Measurements from ENCODE around the gene RRP15.

DNA sequence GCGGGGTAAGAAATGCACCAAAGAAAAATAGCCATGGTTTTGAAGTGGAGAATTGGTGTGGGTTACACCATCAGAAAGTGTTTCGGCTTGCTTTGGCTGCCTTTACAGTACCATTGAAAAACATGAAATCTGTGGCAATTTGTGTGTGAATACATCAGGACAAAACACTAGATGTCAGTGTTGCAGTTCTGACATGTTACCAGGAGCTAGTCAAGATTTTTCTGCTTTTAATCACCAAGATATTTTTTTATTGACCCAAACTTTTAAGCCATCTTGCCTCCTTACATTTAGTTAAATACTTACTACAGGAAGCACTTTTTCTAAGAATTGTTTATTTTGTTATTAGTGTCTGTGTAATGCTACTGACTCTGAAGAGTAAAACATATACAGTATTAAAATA is 14.3 kb downstream of the RRP15 start:
- TF ChIP-seq, protein P1, sequence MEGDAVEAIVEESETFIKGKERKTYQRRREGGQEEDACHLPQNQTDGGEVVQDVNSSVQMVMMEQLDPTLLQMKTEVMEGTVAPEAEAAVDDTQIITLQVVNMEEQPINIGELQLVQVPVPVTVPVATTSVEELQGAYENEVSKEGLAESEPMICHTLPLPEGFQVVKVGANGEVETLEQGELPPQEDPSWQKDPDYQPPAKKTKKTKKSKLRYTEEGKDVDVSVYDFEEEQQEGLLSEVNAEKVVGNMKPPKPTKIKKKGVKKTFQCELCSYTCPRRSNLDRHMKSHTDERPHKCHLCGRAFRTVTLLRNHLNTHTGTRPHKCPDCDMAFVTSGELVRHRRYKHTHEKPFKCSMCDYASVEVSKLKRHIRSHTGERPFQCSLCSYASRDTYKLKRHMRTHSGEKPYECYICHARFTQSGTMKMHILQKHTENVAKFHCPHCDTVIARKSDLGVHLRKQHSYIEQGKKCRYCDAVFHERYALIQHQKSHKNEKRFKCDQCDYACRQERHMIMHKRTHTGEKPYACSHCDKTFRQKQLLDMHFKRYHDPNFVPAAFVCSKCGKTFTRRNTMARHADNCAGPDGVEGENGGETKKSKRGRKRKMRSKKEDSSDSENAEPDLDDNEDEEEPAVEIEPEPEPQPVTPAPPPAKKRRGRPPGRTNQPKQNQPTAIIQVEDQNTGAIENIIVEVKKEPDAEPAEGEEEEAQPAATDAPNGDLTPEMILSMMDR (IDR thresholded peaks at IDR 0.05): peak in 1 of 4 experiments; percentile 31
- TF ChIP-seq POLR2A (IDR thresholded peaks at IDR 0.05): no peak
